ENCODE data around the gene GALNT8. TPM values are rescaled to one million over a fixed set of nuclear protein-coding genes. Genes with fewer than 3 reads are reported as not detected.

Gene GALNT8
- total and polyA plus RNA-seq, 2 of the 8 experiments (the other 6 are each of a cell fraction or from before 2014, with no cell fraction given), result 4.7 to 8.3 TPM

DNA sequence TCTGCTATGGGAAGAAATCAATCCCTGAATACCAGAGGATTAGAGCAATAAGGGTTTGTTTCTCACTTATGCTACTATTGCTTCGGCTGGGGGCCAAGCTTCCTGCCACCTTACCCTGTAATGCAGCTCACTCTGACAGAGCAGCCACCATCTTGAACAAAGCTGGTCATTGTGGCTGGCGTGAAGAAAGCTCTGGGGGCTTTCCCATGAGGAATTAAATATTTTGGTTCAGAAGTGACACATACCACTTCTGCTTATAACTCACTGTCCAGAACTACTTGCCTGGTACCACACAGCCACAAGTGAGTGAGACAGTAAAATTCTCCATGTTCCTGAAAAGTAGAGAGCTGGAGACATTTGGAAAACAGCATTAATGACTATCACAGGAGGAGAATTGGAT is 82.6 kb downstream of the GALNT8 start:
- DNase-seq (ENCODE audit: low read depth in 1 of 2, low spot score in 2 of 2) (no peak), FAIRE-seq (no peak)
- no peak overlapping the region for H3K4me2 ChIP-seq (ENCODE audit: insufficient read depth in 1 of 2, low read depth in 2 of 2, low read length in 2 of 2)
- H3K9ac ChIP-seq (replicated peaks in 1 of 4; ENCODE audit: extremely low read depth in 1 of 4, low read depth in 3 of 4, low read length in 3 of 4), result no peak overlapping the region
- H3K23me2 ChIP-seq (ENCODE audit: low read depth, low read length), result no peaks in the 10 kb centered on the region
- no peak overlapping the region for H3K23ac ChIP-seq (ENCODE audit: insufficient read length)
- no peak overlapping the region for H3K4me3 ChIP-seq (ENCODE audit: extremely low read depth in 1 of 4, insufficient read depth in 2 of 4, low read depth in 3 of 4, low read length in 4 of 4)
- no peak overlapping the region for H2BK120ac ChIP-seq (replicated peaks; ENCODE audit: low read depth, low read length)
- no peak overlapping the region for H2BK20ac ChIP-seq (ENCODE audit: low read length)
- no peak overlapping the region for H3K56ac ChIP-seq (replicated peaks; ENCODE audit: insufficient read length, low read depth, low read length)
- CTCF ChIA-PET (ENCODE audit: partially characterized antibody), result interaction anchor here (0.6 to 1.7 kb wide), 5 partner anchors 12 to 216 kb away, joined by 3 to 4 read pairs (median 3); no protein-coding TSS in a partner anchor
- no peak overlapping the region for H4K5ac ChIP-seq (ENCODE audit: insufficient read length, low read depth, low read length)
- H3K36me3 ChIP-seq (ENCODE audit: control insufficient read depth in 2 of 4, insufficient read depth in 4 of 4, low read length in 3 of 4), result no peaks in the 10 kb centered on the region
- no peak overlapping the region for H3K14ac ChIP-seq (ENCODE audit: insufficient read length)
- no peak overlapping the region for H3K18ac ChIP-seq (ENCODE audit: extremely low read depth, low read length)
- no peaks in the 10 kb centered on the region for H4K20me1 ChIP-seq (replicated peaks in 1 of 2; ENCODE audit: control insufficient read depth in 1 of 2, insufficient read depth in 2 of 2, low read length in 2 of 2)
- no peak overlapping the region for H3K4ac ChIP-seq (replicated peaks; ENCODE audit: insufficient read length, low read depth, low read length)
- H3K9me3 ChIP-seq (ENCODE audit: insufficient read depth in 2 of 2, low read depth in 1 of 2, low read length in 1 of 2), result peaks cover 0 to 2% of the 10 kb centered on the region in 2 experiments; a peak in 1 of 4 replicates
- no peak overlapping the region for H2BK12ac ChIP-seq (ENCODE audit: low read depth, low read length)
- no peak overlapping the region for H4K91ac ChIP-seq (replicated peaks; ENCODE audit: insufficient read length, low read length)
- 85% methylated on average over 2 of the region's 2 CpGs; no CpG with 5 or more reads in 1 of the 2 experiments for WGBS, 2 experiments (ENCODE audit: extremely low coverage in 1 of 2, insufficient coverage in 1 of 2, insufficient read length in 1 of 2, insufficient replicate concordance in 2 of 2, low coverage in 1 of 2, low lambda C conversion rate in 2 of 2, missing lambda C conversion rate in 1 of 2)
- H2AFZ ChIP-seq (ENCODE audit: low read length), result no peak overlapping the region
- no peak overlapping the region for H4K8ac ChIP-seq (ENCODE audit: extremely low read depth, insufficient read depth, low read length)
- no peak for TF ChIP-seq HDAC2 (IDR thresholded peaks at IDR 0.05; ENCODE audit: borderline replicate concordance in 1 of 2, low read depth in 2 of 2, low read length in 2 of 2)
- no peak for TF ChIP-seq RBBP5 (IDR thresholded peaks at IDR 0.05; ENCODE audit: borderline replicate concordance, low read depth, low read length)
- no peaks in the 10 kb centered on the region for H3K79me2 ChIP-seq (ENCODE audit: control insufficient read depth in 1 of 2, insufficient read depth in 2 of 2, low read length in 2 of 2)
- no peak overlapping the region for H3K27ac ChIP-seq (ENCODE audit: low read depth, low read length)
- H3K79me1 ChIP-seq (ENCODE audit: low read depth, low read length), result no peaks in the 10 kb centered on the region
- POLR2A ChIA-PET (ENCODE audit: partially characterized antibody), result interaction anchor here (0.5 kb wide), 1 partner anchor 401 kb away, joined by 3 read pairs; no protein-coding TSS in a partner anchor
- H2BK15ac ChIP-seq (ENCODE audit: low read length), result no peak overlapping the region
- no peak overlapping the region for H2AK5ac ChIP-seq (ENCODE audit: low read depth, low read length)
- H3K27me3 ChIP-seq (replicated peaks in 1 of 4; ENCODE audit: control insufficient read depth in 3 of 4, extremely low read depth in 1 of 4, insufficient read depth in 3 of 4, low read length in 3 of 4), result peaks cover 2 to 15% (median 7%) of the 10 kb centered on the region in 4 experiments; a peak in 6 of 7 replicates
- H3K4me1 ChIP-seq (replicated peaks in 1 of 4; ENCODE audit: control insufficient read depth in 3 of 4, insufficient read depth in 4 of 4, low read length in 3 of 4), result no peaks in the 10 kb centered on the region
- H2BK5ac ChIP-seq (ENCODE audit: low read depth, low read length), result no peak overlapping the region

Data from H1 (cell line).